SK-N-SH treated with all-trans-retinoic acid at 6 μM for 48 hours (cell line): ENCODE data around the gene NPFF.

Source experiments
- ATAC-seq: fragments of 200-7000 bp; cut with Tn5 transposase; 3 replicates; pipeline ENCODE4 v1.9.1; 2020; ENCODE audit warnings: mild to moderate bottlenecking, moderate library complexity
- ARNTL ChIP-seq: fragments of 450-650 bp; formaldehyde crosslinking; IDR thresholded peaks from 2 replicates; pipeline ENCODE4 v1.5.0; 2020; ENCODE audit warnings: low read depth, mild to moderate bottlenecking, moderate library complexity, borderline replicate concordance
- CREB5 ChIP-seq: fragments of 250-450 bp; sonication (Bioruptor Pico); IDR thresholded peaks from 2 replicates; pipeline ENCODE4 v1.5.1; 2020; ENCODE audit warnings: low read depth, mild to moderate bottlenecking, moderate library complexity
- CSRNP3 ChIP-seq: fragments of 250-450 bp; sonication (Bioruptor Pico); IDR thresholded peaks from 2 replicates; pipeline ENCODE4 v1.5.1; 2021; ENCODE audit warnings: mild to moderate bottlenecking, moderate library complexity
- GLIS3 ChIP-seq: fragments of 250-450 bp; sonication (Bioruptor Pico); IDR thresholded peaks from 2 replicates; pipeline ENCODE4 v1.5.0; 2020; ENCODE audit warnings: mild to moderate bottlenecking, moderate library complexity
- OSR1 ChIP-seq: fragments of 250-450 bp; sonication (Bioruptor Pico); IDR thresholded peaks from 2 replicates; pipeline ENCODE4 v1.8.0; 2022; ENCODE audit warnings: moderate library complexity, mild to moderate bottlenecking, inconsistent platforms
- PATZ1 ChIP-seq: fragments of 250-450 bp; sonication (Bioruptor Pico); IDR thresholded peaks from 2 replicates; pipeline ENCODE4 v1.8.0; 2020; ENCODE audit warnings: mild to moderate bottlenecking, moderate library complexity, borderline replicate concordance
- RARB ChIP-seq: fragments of 250-450 bp; sonication (Bioruptor Pico); IDR thresholded peaks from 2 replicates; pipeline ENCODE4 v1.8.0; 2021; ENCODE audit warnings: mild to moderate bottlenecking, moderate library complexity
- TCF4 ChIP-seq: fragments of 250-450 bp; sonication (Bioruptor Pico); IDR thresholded peaks from 2 replicates; pipeline ENCODE4 v1.8.0; 2021; ENCODE audit warnings: mild to moderate bottlenecking, moderate library complexity, borderline replicate concordance
- TOX ChIP-seq: fragments of 250-450 bp; sonication (Bioruptor Pico); IDR thresholded peaks from 2 replicates; pipeline ENCODE4 v1.8.0; 2021; ENCODE audit warnings: mild to moderate bottlenecking, moderate library complexity, borderline replicate concordance
- TSHZ2 ChIP-seq: fragments of 250-450 bp; sonication (Bioruptor Pico); IDR thresholded peaks from 2 replicates; pipeline ENCODE4 v1.5.0; 2020; ENCODE audit warnings: mild to moderate bottlenecking, moderate library complexity
- ZC3H10 ChIP-seq: fragments of 250-450 bp; sonication (Bioruptor Pico); IDR thresholded peaks from 2 replicates; pipeline ENCODE4 v1.5.1; 2021; ENCODE audit warnings: mild to moderate bottlenecking, moderate library complexity
- ZFP3 ChIP-seq: fragments of 250-450 bp; sonication (Bioruptor Pico); IDR thresholded peaks from 2 replicates; pipeline ENCODE4 v1.5.0; 2020; ENCODE audit warnings: mild to moderate bottlenecking, moderate library complexity
- ZFP30 ChIP-seq: fragments of 450-650 bp; formaldehyde crosslinking; IDR thresholded peaks from 2 replicates; pipeline ENCODE4 v1.5.0; 2022; ENCODE audit warnings: mild to moderate bottlenecking, moderate library complexity
- ZNF565 ChIP-seq: fragments of 450-650 bp; formaldehyde crosslinking; conservative IDR thresholded peaks from 2 replicates; pipeline ENCODE4 v1.5.0; 2020; ENCODE audit warnings: low read depth, mild to moderate bottlenecking, moderate library complexity
- ZNF70 ChIP-seq: fragments of 450-650 bp; formaldehyde crosslinking; IDR thresholded peaks from 2 replicates; pipeline ENCODE4 v1.5.0; 2020; ENCODE audit warnings: mild to moderate bottlenecking, moderate library complexity

NPFF gene

GRCh38 chr12:53484686-53485575 is 22.4 kb downstream of the NPFF start:
- TF ChIP-seq TSHZ2 (CRISPR knock-in tag), result no peak
- TF ChIP-seq ARNTL (CRISPR knock-in tag), result no peak
- no peak for TF ChIP-seq ZFP30 (CRISPR knock-in tag)
- TF ChIP-seq TOX (CRISPR knock-in tag), result no peak
- TF ChIP-seq CREB5 (CRISPR knock-in tag), result no peak
- TF ChIP-seq ZNF70, result no peak

GRCh38 chr12:53483979-53484377 is 23.3 kb downstream of the NPFF start:
- ATAC-seq, result peak; percentile 1; the same call in 2 of the 3 replicates
- TF ChIP-seq CSRNP3 (no peak), TCF4 (CRISPR knock-in tag) (no peak), GLIS3 (CRISPR knock-in tag) (no peak), PATZ1 (CRISPR knock-in tag) (no peak), ZC3H10 (CRISPR knock-in tag) (no peak), RARB (CRISPR knock-in tag) (no peak), ZNF70 (no peak), ARNTL (CRISPR knock-in tag) (no peak), ZFP3 (no peak), ZNF565 (CRISPR knock-in tag) (no peak)

More at GRCh38 chr12:53484686-53485575, 22.4 kb downstream of the NPFF start:
- peak; percentile 0; the same call in 2 of the 3 replicates for ATAC-seq

- no peak for ATAC-seq
- TF ChIP-seq OSR1 (CRISPR knock-in tag) (no peak), TSHZ2 (CRISPR knock-in tag) (no peak), ZC3H10 (CRISPR knock-in tag) (no peak)
Observed at GRCh38 chr12:53483225-53483978, 23.9 kb downstream of the NPFF start.
